HepG2 (cell line): ENCODE results near the gene B3GALT5. TPM values are rescaled to one million over a fixed set of nuclear protein-coding genes. Genes with fewer than 3 reads are reported as not detected.

Experiments
- ATAC-seq: fragments of 200-7000 bp; cut with Tn5 transposase; 3 replicates; pipeline ENCODE4 v1.9.1; 2020; ENCODE audit warnings: mild to moderate bottlenecking, moderate library complexity
- BruUV-seq: library from RNA; stranded (reverse); fragments of 400-500 nt; replicated peaks from 2 replicates; lab custom pipeline; 2021; lab: Mats Ljungman, UMichigan
- CTCF ChIA-PET: fragments of 300-600 bp; formaldehyde crosslinking; extraction: SDS; loops from one replicate; lab custom pipeline; 2021; ENCODE audit warnings: low total read pairs, inconsistent platforms, low intra/inter-chr PET ratio; lab: Yijun Ruan, JAX
- POLR2A ChIA-PET: fragments of 350-600 bp; sonication (Branson Sonifier 250); formaldehyde crosslinking; loops from one replicate; lab custom pipeline; 2020; ENCODE audit warnings: antibody characterized with exemption, inconsistent platforms; lab: Yijun Ruan, JAX
- DNase-seq: peaks from one replicate; pipeline ENCODE4 v3.0.0-alpha.2; 2015; ENCODE audit warnings: low spot score
- FAIRE-seq: peaks from 3 replicates; lab custom pipeline; 2011; peaks lifted over from hg19 to GRCh38; lab: Jason Lieb, UNC
- H2AFZ ChIP-seq: one replicate; pipeline ENCODE4 v1.6.1; 2011; ENCODE audit warnings: low read length, inconsistent platforms
- H3K27ac ChIP-seq: fragments of 300-600 bp; 3 replicates; pipeline ENCODE4 v1.8.0; 2011; ENCODE audit warnings: mixed run types, mild to moderate bottlenecking, mixed read lengths, low read length, inconsistent platforms; ENCODE audit not compliant: insufficient read depth; ENCODE audit errors: extremely low read length
- H3K27me3 ChIP-seq, 2 experiments: fragments of 200-600 bp in 1 of 2; 2 replicates in 1 of 2; 3 replicates in 1 of 2; pipeline versions ENCODE4 v1.6.0 to v1.8.0; 2011; ENCODE audit warnings: low read length in 2 of 2, mild to moderate bottlenecking in 2 of 2, moderate library complexity in 2 of 2, inconsistent platforms in 1 of 2; ENCODE audit not compliant: insufficient read depth in 2 of 2, control insufficient read depth in 1 of 2
- H3K36me3 ChIP-seq, 2 experiments: fragments of 200-600 bp in 1 of 2; replicated peaks in 1 of 2; 2 replicates in 1 of 2; 3 replicates in 1 of 2; pipeline versions ENCODE4 v1.5.1 to v1.8.0; 2011; ENCODE audit warnings: low read length in 2 of 2, inconsistent platforms in 1 of 2; ENCODE audit not compliant: insufficient read depth in 2 of 2, control insufficient read depth in 1 of 2
- H3K4me1 ChIP-seq: 2 replicates; pipeline ENCODE4 v1.5.1; 2012; ENCODE audit warnings: low read length, inconsistent platforms; ENCODE audit not compliant: insufficient read depth
- H3K4me2 ChIP-seq: 2 replicates; pipeline ENCODE4 v1.6.0; 2011; ENCODE audit warnings: low read depth, low read length, inconsistent platforms
- H3K4me3 ChIP-seq, 3 experiments: fragments of 200-600 bp in 1 of 3; sonication (generic), shearing (Covaris generic) in 1 of 3; replicated peaks in 1 of 3; 2 replicates each; pipeline ENCODE4 v1.5.1; 2011 to 2016; ENCODE audit warnings: low read length in 3 of 3, inconsistent platforms in 2 of 3, low read depth in 2 of 3, mild to moderate bottlenecking in 2 of 3, control low read depth in 1 of 3, mixed read lengths in 1 of 3; ENCODE audit not compliant: insufficient read depth in 1 of 3
- H3K79me2 ChIP-seq: one replicate; pipeline ENCODE4 v1.6.1; 2011; ENCODE audit warnings: low read length, inconsistent platforms; ENCODE audit not compliant: insufficient read depth
- H3K9ac ChIP-seq: 2 replicates; pipeline ENCODE4 v1.6.0; 2011; ENCODE audit warnings: mild to moderate bottlenecking, low read depth, low read length, inconsistent platforms; ENCODE audit not compliant: insufficient read depth
- H3K9me3 ChIP-seq: 2 replicates; pipeline ENCODE4 v1.5.1; 2012; ENCODE audit warnings: mild to moderate bottlenecking, low read length
- H4K20me1 ChIP-seq: 2 replicates; pipeline ENCODE4 v1.6.0; 2011; ENCODE audit warnings: inconsistent platforms, mild to moderate bottlenecking, low read length, moderate library complexity; ENCODE audit not compliant: insufficient read depth
- DRAP1 ChIP-seq: IDR thresholded peaks from 2 replicates; pipeline ENCODE4 v1.6.1; 2016; ENCODE audit warnings: missing genetic modification reagents, missing compliant biosample characterization
- HINFP ChIP-seq: sonication (generic); formaldehyde crosslinking; IDR thresholded peaks from 2 replicates; pipeline ENCODE4 v1.4.0; 2020; ENCODE audit warnings: low read depth, mild to moderate bottlenecking, missing genetic modification reagents
- HMGA1 ChIP-seq: sonication (generic); formaldehyde crosslinking; conservative IDR thresholded peaks from 2 replicates; pipeline ENCODE4 v1.4.0; 2020; ENCODE audit warnings: missing genetic modification reagents
- HNF1B ChIP-seq: sonication (generic); formaldehyde crosslinking; IDR thresholded peaks from 2 replicates; pipeline ENCODE4 v1.5.1; 2020; ENCODE audit warnings: mild to moderate bottlenecking, moderate library complexity, missing genetic modification reagents
- IRF1 ChIP-seq: sonication (generic); formaldehyde crosslinking; IDR thresholded peaks from 2 replicates; pipeline ENCODE4 v1.4.0; 2020; ENCODE audit warnings: low read depth, mild to moderate bottlenecking, missing genetic modification reagents
- MZF1 ChIP-seq: sonication (generic); formaldehyde crosslinking; IDR thresholded peaks from 2 replicates; pipeline ENCODE4 v1.8.1; 2023; ENCODE audit warnings: mild to moderate bottlenecking, missing genetic modification reagents, borderline replicate concordance
- NCOA1 ChIP-seq: sonication (generic); formaldehyde crosslinking; IDR thresholded peaks from 2 replicates; pipeline ENCODE4 v1.9.0; 2021; ENCODE audit warnings: missing genetic modification reagents
- NR2F2 ChIP-seq: IDR thresholded peaks from 2 replicates; pipeline ENCODE4 v1.6.1; 2012; ENCODE audit warnings: low read depth, inconsistent platforms, borderline replicate concordance
- PHF21A ChIP-seq: sonication (generic); formaldehyde crosslinking; IDR thresholded peaks from 2 replicates; pipeline ENCODE4 v1.5.0; 2020; ENCODE audit warnings: mild to moderate bottlenecking, missing genetic modification reagents
- SMC3 ChIP-seq: IDR thresholded peaks from 2 replicates; pipeline ENCODE4 v1.6.1; 2011; ENCODE audit warnings: low read length, improper control_type of control experiment
- SMYD3 ChIP-seq: sonication (generic); formaldehyde crosslinking; IDR thresholded peaks from 2 replicates; pipeline ENCODE4 v1.8.1; 2023; ENCODE audit warnings: mild to moderate bottlenecking, missing genetic modification reagents
- STAG1 ChIP-seq: sonication (generic); formaldehyde crosslinking; IDR thresholded peaks from 2 replicates; pipeline ENCODE4 v1.4.0; 2020; ENCODE audit warnings: missing genetic modification reagents
- ZFP82 ChIP-seq: sonication (generic); formaldehyde crosslinking; IDR thresholded peaks from 2 replicates; pipeline ENCODE4 v1.5.1; 2020; ENCODE audit warnings: mild to moderate bottlenecking, missing genetic modification reagents, borderline replicate concordance
- ZNF292 ChIP-seq: sonication (generic); formaldehyde crosslinking; IDR thresholded peaks from 2 replicates; pipeline ENCODE4 v1.8.1; 2022; ENCODE audit warnings: mild to moderate bottlenecking, low read depth, missing genetic modification reagents, borderline replicate concordance
- ZNF367 ChIP-seq: sonication (generic); formaldehyde crosslinking; IDR thresholded peaks from 2 replicates; pipeline ENCODE4 v1.4.0; 2020; ENCODE audit warnings: missing genetic modification reagents, borderline replicate concordance
- ZNF724P ChIP-seq: sonication (generic); formaldehyde crosslinking; IDR thresholded peaks from 2 replicates; pipeline ENCODE4 v1.8.0; 2022; ENCODE audit warnings: missing genetic modification reagents, borderline replicate concordance
- ZSCAN22 ChIP-seq: sonication (generic); formaldehyde crosslinking; IDR thresholded peaks from 2 replicates; pipeline ENCODE4 v1.4.0; 2020; ENCODE audit warnings: mild to moderate bottlenecking, missing genetic modification reagents
- WGBS: methylation state at CpG from one replicate; pipeline ENCODE4 v1.1.6; 2017; ENCODE audit warnings: low lambda C conversion rate; 5-methylcytosine and 5-hydroxymethylcytosine counted together
- in situ Hi-C: cut with HindIII; loops from 2 replicates; pipeline ENCODE4 v1.10.0; 2017; ENCODE audit warnings: low pct_unique_long_range_greater_than_20kb; ENCODE audit not compliant: extremely low pct_ligation_motif_present
- intact Hi-C: fragments of 100-400 bp; cut with micrococcal nuclease; formaldehyde crosslinking; loops from one replicate; pipeline ENCODE4 v1.10.0; 2022; ENCODE audit not compliant: unreplicated experiment
- polyA plus RNA-seq, 8 experiments: library from polyadenylated mRNA; depleted of rRNA in 3 of 8; stranded (reverse) in 7 of 8; unstranded in 1 of 8; fragments of >200 nt; fragmentation: Illumina TruSeq in 4 of 8; extraction: Trizol in 4 of 8; gene quantifications; 2 replicates each; pipeline versions ENCODE4 v1.2.1 to v1.2.3, GENCODE V29; 2011 to 2016; ENCODE audit warnings: low read depth in 4 of 8, missing spikeins in 1 of 8, mixed read lengths in 1 of 8; ENCODE audit not compliant: insufficient read depth in 1 of 8
- total RNA-seq, 5 experiments: library from RNA; depleted of rRNA; stranded (reverse); fragments of >200 nt; fragmentation: Illumina TruSeq; extraction: Trizol; gene quantifications; 2 replicates each; pipeline ENCODE4 v1.2.3, GENCODE V29; 2016; ENCODE audit warnings: low read depth in 1 of 5
- TF ChIP-seq, protein P1 (sequence below): sonication (generic); formaldehyde crosslinking; IDR thresholded peaks from 2 replicates; pipeline ENCODE4 v1.5.0; 2020; ENCODE audit warnings: mild to moderate bottlenecking, missing genetic modification reagents, moderate library complexity

B3GALT5 gene
- total and polyA plus RNA-seq, 2 of the 13 experiments (the other 11 are each of a cell fraction or from before 2014, with no cell fraction given) = 0.02 to 0.03 TPM

DNA sequence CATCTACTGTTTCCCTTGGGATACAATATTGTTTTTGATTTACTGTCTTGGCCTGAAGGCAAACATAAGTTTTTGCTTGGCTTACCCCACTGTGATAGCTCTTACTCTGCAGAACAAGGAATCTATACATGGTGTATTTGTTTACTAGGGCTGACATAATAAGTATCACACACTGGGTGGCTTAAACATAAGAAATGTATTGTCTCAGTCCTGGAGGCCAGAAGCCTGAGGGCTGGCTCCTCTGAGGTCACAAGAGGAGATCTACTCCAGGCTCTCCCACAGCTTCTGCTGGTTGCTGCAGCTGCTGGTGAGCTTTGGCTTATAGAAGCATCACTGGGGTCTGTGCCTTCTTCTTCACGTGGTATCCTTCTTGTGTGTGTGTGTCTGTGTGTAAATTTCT, 101.6 kb downstream of the B3GALT5 start (continued):
- no peak for TF ChIP-seq HINFP (CRISPR knock-in tag)
- no peak for TF ChIP-seq ZSCAN22
- no peak for TF ChIP-seq SMYD3 (CRISPR knock-in tag)
- TF ChIP-seq MZF1 (CRISPR knock-in tag) = no peak
- no peak for TF ChIP-seq HNF1B (CRISPR knock-in tag)
- TF ChIP-seq DRAP1 = no peak
- TF ChIP-seq NCOA1 (CRISPR knock-in tag) = no peak
- TF ChIP-seq ZFP82 (CRISPR knock-in tag) = no peak
- TF ChIP-seq, all 625 proteins: peak for 0

DNA sequence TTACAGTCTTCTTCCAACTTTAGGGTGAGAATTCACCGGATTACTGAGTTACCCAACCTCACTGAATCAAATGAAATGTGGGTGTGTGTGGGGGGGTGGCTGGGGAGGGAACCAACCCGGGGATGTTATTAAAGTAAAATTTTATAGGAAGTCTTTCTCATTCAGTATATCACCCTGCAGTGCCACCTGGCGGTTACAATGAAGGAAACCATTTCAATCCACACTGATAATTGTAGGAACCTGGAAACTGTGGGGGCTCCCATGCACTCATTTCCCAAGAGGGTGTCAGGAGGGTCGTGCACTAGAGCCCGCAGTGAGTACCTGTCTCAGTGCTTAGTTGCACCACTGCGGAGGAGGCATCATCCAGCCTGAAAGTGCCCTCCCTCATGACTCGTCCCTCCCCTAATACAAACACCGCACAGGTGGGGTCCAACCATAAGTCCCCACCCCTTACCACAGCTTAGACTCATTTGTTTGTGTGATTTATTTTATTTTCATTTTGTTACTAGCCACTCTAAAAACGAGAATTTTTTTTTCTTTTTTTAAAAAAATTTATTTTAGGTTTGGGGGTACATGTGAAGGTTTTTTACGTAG, 103.2 kb downstream of the B3GALT5 start:
- no peaks in the 10 kb centered on the region for H3K79me2 ChIP-seq
- DNase-seq (peak; percentile 33), FAIRE-seq (peak; percentile 12), ATAC-seq (peak; percentile 61)
- H3K4me3 ChIP-seq = no peak overlapping the region
- intact Hi-C loops = loop anchor here (1.0 kb wide), 1 partner anchor 198 kb away; no protein-coding TSS in a partner anchor
- no peak overlapping the region for H3K4me2 ChIP-seq
- 27% methylated on average over 7 of the region's 10 CpGs for WGBS
- ChIA-PET CTCF (interaction anchor here (0.8 to 6.2 kb wide), 2 partner anchors 195 to 198 kb away, joined by 6 to 59 read pairs; no protein-coding TSS in a partner anchor), POLR2A (no interaction called here)
- H4K20me1 ChIP-seq = no peaks in the 10 kb centered on the region
- no peaks in the 10 kb centered on the region; a peak in 1 of 5 replicates for H3K27me3 ChIP-seq
- no peaks in the 10 kb centered on the region for H3K36me3 ChIP-seq
- no peaks in the 10 kb centered on the region for H3K9me3 ChIP-seq
- BruUV-seq = no TSS peak
- H3K4me1 ChIP-seq = no peaks in the 10 kb centered on the region
- H2AFZ ChIP-seq = no peak overlapping the region
- in situ Hi-C loops = loop anchor here (5.0 kb wide), 1 partner anchor 199 kb away; no protein-coding TSS in a partner anchor
- no peak overlapping the region for H3K9ac ChIP-seq
- H3K27ac ChIP-seq = no peak overlapping the region
- TF ChIP-seq ZNF292 (CRISPR knock-in tag) = no peak
- TF ChIP-seq SMC3 = peak; percentile 64
- TF ChIP-seq STAG1 = peak; percentile 51
- TF ChIP-seq PHF21A (CRISPR knock-in tag) = no peak
- TF ChIP-seq ZNF367 (CRISPR knock-in tag) = no peak
- no peak for TF ChIP-seq ZNF724P
- TF ChIP-seq HMGA1 = no peak
- TF ChIP-seq, protein P1, sequence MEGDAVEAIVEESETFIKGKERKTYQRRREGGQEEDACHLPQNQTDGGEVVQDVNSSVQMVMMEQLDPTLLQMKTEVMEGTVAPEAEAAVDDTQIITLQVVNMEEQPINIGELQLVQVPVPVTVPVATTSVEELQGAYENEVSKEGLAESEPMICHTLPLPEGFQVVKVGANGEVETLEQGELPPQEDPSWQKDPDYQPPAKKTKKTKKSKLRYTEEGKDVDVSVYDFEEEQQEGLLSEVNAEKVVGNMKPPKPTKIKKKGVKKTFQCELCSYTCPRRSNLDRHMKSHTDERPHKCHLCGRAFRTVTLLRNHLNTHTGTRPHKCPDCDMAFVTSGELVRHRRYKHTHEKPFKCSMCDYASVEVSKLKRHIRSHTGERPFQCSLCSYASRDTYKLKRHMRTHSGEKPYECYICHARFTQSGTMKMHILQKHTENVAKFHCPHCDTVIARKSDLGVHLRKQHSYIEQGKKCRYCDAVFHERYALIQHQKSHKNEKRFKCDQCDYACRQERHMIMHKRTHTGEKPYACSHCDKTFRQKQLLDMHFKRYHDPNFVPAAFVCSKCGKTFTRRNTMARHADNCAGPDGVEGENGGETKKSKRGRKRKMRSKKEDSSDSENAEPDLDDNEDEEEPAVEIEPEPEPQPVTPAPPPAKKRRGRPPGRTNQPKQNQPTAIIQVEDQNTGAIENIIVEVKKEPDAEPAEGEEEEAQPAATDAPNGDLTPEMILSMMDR (CRISPR knock-in tag) = peak; percentile 60
- no peak for TF ChIP-seq IRF1 (CRISPR knock-in tag)
- no peak for TF ChIP-seq NR2F2
